GM21737 (cell line): Measurements from ENCODE around the gene RGS12.

ENCODE experiments used
- ATAC-seq: cut with Tn5 transposase; IDR thresholded peaks from one replicate; pipeline ENCODE4 v1.9.1; 2021; ENCODE audit warnings: mild to moderate bottlenecking, moderate library complexity; ENCODE audit not compliant: unreplicated experiment

Gene RGS12

GRCh38 chr4:3252831-3253641 is 39.8 kb upstream of the RGS12 start:
- ATAC-seq, result no peak

DNA sequence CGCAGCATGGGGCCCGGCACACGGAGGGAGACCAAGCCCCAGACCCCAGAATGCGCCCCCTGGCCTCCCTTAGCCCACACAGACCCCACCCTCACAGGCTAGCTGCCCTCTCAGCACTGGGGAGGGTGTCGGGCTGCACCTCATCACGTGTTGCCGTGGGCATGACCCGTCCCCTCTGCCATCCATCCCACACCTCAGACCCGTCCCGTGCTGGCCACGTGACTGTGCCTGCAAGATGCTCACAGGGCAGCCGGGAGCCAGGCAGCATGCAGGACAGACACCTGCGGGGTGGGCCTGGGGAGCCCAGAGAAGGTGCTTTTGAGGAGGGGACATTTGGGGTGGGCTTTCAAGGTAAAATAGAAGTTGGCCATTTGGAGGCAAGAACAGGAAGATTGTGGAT is 39.0 kb upstream of the RGS12 start:
- no peak for ATAC-seq

- no peak for ATAC-seq
These were observed 38.3 kb upstream of the RGS12 start for GRCh38 chr4:3254302-3255131.

DNA sequence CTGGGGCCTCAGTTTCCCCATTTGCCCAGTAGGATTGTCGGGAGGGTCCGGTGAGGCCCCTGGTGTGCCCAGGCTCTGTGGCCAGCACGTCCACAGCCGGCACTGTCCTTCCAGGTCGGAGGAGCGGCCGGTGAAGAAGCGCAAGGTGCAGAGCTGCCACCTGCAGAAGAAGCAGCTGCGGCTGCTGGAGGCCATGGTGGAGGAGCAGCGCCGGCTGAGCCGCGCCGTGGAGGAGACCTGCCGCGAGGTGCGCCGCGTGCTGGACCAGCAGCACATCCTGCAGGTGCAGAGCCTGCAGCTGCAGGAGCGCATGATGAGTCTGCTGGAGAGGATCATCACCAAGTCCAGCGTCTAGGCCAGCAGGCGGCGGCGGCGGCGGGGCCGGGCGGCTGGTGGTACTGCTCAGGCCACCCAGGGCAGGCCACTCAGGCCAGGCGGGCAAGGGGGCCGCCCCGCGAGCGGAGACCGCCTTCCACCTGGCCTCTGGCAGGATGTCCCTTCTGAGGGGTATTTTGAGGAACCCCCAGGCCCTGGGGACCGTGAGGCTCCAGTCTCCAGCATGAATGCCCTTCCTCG is 37.1 kb upstream of the RGS12 start:
- no peak for ATAC-seq

DNA sequence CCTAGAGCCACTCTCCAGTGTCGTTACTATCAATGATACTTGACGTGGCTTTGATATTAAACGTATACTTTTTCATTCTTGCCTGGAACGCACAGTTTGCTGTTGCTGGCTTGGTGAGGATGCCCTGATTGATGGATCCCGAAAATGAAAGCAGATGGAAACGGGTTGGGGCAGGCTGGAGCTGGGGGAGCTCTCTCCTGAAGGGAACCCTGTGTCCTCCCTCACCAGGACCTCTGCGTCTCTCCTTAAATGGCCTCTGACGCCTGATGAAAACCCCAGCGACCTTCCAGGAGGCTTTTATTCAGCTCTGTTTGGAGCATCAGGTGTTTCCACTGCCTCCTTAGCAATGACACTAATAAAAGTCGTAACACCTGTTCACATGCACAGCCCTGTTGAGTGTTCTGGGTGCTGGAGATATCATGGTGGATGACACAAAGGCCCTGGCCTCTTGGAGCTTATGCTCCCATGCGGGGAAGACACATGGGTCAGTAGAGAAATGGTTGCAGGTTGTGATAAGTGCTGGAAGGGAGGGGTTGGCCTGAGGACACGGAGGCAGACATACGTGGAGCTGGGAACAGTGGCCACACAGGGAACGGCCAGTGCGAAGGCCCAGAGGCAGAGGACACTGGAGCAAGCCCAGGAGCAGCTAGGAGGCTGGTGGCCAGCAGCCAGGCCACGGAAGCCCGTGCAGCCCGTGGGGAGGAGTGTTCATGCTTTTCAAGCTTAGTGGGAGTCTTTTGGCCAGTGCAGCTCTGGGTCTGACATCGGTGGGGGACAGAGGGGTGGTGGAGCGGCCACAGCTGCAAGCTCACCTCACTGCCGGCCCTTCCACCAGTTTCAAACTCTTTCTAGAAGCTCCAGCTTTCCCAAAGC is 36.4 kb upstream of the RGS12 start:
- ATAC-seq, result no peak

DNA sequence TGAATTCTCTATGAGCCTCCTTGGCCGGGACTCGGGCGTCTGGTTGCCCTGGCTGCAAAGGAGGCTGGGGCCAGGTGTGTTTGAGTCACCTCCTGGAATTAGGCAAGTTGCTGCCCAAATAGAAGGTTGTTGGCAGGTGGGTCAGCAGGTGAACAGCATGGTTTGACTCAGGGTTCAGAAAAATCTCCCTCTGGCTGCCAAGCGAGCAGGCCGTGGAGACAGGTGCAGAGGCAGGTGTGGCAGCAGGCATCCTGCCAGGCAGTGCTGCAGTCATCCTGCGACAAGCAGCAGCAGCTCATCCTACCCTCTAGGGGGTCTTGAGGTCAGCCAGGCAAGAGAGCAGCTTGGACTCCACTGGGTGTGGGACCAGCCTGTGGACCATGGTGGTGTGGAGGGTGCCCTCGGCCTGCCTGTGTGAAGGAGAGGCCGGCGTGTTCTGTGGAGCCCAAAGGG is 35.7 kb upstream of the RGS12 start:
- no peak for ATAC-seq

DNA sequence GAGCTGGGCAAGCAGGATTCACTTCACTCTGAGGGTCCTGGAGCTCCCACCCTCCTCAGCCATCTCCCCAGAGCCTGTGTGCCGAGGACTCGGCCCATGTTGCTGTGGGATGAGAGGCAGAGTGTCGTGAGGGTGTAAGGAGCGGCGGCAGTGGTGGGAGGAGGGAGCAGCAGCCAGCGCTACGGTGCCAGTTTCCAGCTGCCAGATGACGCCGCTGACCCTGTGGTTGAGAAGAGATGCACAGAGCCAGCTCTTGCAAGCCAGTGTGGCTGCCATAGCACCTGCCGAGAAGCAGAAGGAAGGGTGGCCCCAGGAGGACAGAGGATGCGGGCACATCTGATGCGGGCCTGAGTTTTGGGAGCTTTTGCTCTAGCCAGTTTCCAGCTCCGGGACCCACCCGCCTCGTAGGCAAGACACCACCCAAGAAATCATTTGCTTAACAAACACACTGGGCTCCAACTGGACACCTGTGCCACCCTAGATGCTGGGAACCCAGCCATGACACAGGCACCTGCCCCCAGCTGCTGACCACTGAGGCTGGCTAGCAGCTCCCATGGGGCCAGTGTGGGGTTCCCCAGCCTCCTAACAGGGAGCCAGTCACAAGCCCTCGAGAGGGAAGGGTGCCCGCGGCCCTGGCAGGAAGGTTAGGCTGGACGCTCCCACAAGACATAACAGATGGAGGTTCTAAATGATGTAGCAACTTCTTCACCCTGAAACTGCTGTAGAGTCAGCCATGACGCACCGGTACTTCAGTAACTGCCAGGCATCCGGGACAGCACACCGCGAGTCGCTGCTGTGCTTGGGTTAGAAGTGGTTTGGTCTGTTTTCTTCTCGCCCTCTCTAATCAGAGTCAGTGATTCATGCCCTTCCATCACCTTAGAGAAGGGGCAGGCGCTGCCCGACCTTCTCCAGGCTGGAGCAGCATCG is 35.0 kb upstream of the RGS12 start:
- ATAC-seq, result no peak

DNA sequence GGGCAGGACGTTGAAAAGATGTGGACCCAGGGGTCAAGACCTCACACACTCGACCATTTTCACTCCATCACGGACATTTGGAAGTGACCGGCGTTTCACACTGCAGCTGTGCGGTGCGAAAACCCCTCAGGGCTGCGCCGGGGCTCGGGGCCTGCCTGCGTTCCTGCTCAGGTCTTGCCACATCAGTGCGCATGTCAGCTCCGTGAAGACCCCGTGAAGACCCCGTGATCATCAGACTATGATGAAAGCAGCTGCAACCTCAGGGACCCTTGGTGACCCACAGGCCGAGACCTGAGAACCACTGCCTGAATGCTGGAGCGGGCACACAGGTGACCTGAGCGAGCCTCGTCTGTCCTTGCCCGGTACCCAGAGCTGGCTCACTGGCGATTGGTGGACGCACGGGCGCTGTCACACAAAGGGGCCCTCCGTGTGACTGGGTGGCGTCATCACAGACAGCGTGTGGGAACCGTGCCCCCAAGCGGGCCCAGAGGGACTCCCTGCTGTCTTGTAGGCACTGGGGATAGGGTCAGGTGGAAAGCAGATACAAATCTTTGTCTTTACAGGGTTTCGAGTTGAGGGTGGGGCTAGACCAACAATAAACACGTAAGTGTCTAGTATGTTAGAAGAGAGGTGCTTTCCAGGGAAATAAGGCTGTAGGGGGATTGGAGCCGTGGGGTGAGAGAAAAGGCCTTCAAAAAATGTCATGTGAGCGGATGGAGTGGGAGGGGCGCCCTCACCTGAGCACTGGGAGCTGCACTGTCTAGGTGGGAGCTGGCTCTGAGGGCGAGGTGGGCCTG is 31.2 kb upstream of the RGS12 start:
- ATAC-seq, result no peak

GRCh38 chr4:3262208-3263052 is 30.4 kb upstream of the RGS12 start:
- no peak for ATAC-seq

DNA sequence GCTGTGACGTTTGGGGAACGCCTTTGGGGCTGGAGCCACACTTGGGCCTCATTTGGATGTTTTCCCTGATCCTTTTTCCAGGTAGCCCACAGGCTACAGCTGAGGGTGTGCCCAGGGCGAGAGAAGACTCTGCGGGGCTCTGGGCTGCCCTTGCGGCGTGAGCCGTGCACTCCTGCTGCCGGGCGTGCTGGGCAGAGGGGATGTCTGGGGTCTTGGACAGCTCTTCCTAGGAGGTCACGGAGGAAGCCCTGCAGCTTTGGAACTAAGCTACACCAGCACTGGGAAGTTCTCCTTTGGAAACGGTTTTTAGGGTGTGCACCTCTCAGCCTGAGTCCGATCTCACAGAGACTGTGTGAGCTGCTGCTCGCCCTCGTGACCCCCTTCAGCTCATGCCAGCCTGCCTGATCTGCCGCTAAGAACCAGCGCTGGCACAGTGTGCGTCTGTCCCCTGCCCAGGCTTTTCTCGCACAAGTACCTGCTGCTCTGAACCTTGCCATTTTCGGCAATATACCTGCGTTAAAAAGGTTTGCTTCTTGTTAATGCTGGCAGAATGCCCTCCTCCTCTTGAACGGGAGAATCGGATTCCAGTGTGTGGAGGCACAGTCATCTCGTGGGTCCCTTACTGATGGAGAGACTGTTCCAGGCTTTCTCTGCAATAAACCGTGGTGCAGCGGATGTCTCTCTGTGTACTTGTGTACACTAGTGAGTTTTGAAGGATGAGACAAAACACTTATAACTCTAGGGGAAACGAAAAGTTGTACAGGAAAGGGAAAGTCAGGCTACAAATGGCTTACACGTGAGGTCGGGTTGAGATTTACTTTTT is 29.6 kb upstream of the RGS12 start:
- ATAC-seq, result no peak

DNA sequence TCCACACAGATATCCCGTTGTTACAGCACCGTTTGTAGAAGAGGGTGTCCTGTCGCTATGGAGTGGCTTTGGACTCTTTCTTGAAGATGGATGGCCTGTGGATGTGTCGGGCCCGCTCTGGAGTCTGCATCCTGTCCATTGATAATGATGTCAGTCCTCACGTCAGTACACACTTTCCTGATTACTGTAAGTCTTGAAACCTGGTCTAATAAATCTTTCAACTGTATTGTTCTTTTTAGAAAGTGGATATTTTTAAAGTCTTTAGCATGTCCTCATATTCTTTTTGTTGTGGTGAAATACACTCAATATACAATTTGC is 29.0 kb upstream of the RGS12 start:
- ATAC-seq, result no peak

DNA sequence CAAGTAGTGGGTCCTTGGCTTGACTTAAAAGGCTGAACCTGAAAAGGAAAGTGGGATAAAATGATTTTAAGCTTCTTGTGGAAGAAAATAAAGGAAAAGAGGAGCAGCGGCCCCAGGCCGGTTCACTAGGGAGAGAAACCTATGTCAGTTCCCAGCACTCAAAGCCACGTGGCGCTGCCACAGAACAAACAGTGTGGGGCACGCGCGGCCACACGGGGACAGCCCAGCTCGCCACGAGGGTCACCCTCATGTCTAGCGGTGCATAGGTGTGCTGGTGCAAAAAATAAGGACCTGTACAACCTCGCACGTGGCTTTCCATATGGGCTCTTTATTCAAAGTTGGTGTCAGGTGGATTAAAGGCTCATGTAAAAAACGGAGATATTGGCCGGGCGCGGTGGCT is 26.7 kb upstream of the RGS12 start:
- ATAC-seq, result no peak

- no peak for ATAC-seq
These were observed 25.0 kb upstream of the RGS12 start for GRCh38 chr4:3267576-3268394.

GRCh38 chr4:3268395-3269104 is 24.3 kb upstream of the RGS12 start:
- no peak for ATAC-seq

DNA sequence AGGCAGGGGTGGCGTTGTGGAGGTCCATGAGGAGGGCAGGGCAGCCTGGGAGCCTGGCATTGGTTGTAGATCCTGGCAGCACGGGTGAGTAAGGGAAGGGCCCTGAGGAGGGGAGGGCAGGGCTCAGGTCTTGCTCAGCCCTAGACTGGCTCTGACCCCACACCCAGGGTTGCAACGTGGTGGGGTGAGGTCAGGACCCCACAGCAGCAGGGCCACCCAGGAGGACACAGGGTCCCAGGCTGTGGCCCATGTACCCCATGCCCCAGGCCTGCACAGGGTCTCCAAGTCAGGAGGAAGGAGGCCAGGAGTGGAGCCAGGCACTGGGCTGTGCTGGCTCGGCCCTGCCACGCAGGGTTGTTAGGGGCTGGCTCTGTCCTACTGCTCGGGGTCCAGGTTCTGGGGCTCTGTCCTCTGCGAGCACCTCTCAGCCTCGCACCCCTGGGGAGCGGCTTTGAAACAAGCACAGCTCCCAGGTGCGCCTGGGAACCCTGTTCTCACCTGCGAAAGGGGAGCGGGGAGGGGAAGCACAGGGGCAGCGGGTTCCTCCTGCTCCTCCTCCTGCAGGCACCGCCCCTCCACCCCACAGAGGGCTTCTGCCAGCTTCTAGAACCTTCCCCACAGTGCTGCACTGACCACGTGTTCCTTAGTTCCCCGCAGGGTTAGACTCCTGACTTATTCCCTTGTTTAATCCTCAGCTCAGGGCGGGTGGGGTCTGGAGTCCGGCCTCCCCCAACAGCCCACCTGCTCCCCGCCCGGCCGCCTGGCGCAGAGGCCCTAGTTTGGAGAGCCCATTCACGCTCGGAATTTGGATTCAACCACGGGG is 23.5 kb upstream of the RGS12 start:
- ATAC-seq, result no peak
